ENCODE measurements around the gene GALP. TPM values are rescaled to one million over a fixed set of nuclear protein-coding genes. Genes with fewer than 3 reads are reported as not detected.

The GALP gene
- total RNA-seq, 2 experiments from 2014 or later: not detected

DNA sequence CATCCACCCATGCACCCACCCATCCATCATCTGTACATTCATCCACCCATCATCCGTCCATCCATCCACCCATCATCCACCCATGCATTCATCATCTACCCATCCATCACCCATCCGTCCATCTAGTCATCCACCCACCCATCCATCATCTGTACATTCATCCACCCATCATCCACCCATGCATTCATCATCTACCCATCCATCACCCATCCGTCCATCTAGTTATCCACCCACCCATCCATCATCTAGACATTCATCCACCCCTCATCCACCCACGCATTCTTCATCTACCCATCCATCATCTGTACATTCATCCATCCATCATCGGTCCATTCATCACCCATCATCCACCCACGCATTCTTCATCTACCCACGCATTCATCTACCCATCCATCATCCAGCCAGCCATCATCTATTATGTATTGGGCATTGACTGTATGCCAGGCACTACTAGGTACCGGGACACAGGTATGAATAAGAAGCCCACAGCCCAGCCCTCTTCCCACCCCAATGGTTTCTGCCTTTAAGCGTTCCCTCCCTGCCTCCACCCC, 16.7 kb upstream of the GALP start:
- H3K9me3 Mint-ChIP-seq: no peaks in the 10 kb centered on the region
- intact Hi-C loops (cut with micrococcal nuclease): loop anchor here (10.0 kb wide), 1 partner anchor 54 kb away; no protein-coding TSS in a partner anchor
- no peaks in the 10 kb centered on the region for H3K27me3 Mint-ChIP-seq
- H3K36me3 Mint-ChIP-seq (ENCODE audit: low read depth): peaks cover 11% of the 10 kb centered on the region
- H3K27ac Mint-ChIP-seq: no peak overlapping the region
- DNase-seq (no peak), ATAC-seq (no peak)
- H3K4me3 Mint-ChIP-seq: no peak overlapping the region
- TF ChIP-seq, protein P1, sequence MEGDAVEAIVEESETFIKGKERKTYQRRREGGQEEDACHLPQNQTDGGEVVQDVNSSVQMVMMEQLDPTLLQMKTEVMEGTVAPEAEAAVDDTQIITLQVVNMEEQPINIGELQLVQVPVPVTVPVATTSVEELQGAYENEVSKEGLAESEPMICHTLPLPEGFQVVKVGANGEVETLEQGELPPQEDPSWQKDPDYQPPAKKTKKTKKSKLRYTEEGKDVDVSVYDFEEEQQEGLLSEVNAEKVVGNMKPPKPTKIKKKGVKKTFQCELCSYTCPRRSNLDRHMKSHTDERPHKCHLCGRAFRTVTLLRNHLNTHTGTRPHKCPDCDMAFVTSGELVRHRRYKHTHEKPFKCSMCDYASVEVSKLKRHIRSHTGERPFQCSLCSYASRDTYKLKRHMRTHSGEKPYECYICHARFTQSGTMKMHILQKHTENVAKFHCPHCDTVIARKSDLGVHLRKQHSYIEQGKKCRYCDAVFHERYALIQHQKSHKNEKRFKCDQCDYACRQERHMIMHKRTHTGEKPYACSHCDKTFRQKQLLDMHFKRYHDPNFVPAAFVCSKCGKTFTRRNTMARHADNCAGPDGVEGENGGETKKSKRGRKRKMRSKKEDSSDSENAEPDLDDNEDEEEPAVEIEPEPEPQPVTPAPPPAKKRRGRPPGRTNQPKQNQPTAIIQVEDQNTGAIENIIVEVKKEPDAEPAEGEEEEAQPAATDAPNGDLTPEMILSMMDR (IDR thresholded peaks at IDR 0.05): no peak
- H3K4me1 Mint-ChIP-seq (ENCODE audit: low read depth): peaks cover 9% of the 10 kb centered on the region
- CTCF ChIA-PET: interaction anchor here (0.8 to 1.2 kb wide), 2 partner anchors 10 to 174 kb away, joined by 3 to 4 read pairs; no protein-coding TSS in a partner anchor
- POLR2A ChIA-PET: no interaction called here

DNA sequence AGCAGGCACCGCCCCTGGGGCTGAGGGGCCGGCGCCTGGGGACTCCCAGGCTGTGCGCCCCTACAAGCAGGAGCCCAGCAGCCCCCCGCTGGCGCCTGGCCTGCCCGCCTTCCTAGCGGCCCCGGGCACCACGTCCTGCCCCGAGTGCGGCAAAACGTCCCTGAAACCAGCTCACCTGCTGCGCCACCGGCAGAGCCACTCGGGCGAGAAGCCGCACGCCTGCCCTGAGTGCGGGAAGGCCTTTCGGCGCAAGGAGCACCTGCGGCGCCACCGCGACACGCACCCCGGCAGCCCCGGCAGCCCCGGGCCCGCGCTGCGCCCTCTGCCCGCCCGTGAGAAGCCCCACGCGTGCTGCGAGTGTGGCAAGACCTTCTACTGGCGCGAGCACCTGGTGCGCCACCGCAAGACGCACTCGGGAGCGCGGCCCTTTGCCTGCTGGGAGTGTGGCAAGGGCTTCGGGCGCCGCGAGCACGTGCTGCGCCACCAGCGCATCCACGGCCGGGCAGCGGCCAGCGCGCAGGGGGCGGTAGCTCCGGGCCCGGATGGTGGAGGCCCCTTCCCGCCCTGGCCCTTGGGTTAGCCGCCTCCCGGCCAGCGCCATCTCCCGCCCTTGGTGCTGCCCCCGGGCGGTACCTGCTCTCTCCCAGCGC, 16.1 kb upstream of the GALP start:
- Mint-ChIP-seq H3K9me3 (no peaks in the 10 kb centered on the region), H3K4me1 (ENCODE audit: low read depth) (peaks cover 10% of the 10 kb centered on the region), H3K27ac (no peak overlapping the region), H3K36me3 (ENCODE audit: low read depth) (peaks cover 11% of the 10 kb centered on the region), H3K4me3 (no peak overlapping the region), H3K27me3 (peaks cover 2% of the 10 kb centered on the region)
- ChIA-PET CTCF (no interaction called here), POLR2A (no interaction called here)
- intact Hi-C loops (cut with micrococcal nuclease): loop anchor here (10.0 kb wide), 1 partner anchor 55 kb away; no protein-coding TSS in a partner anchor
- TF ChIP-seq, protein P1 (IDR thresholded peaks at IDR 0.05): no peak
- DNase-seq (no peak), ATAC-seq (no peak)

DNA sequence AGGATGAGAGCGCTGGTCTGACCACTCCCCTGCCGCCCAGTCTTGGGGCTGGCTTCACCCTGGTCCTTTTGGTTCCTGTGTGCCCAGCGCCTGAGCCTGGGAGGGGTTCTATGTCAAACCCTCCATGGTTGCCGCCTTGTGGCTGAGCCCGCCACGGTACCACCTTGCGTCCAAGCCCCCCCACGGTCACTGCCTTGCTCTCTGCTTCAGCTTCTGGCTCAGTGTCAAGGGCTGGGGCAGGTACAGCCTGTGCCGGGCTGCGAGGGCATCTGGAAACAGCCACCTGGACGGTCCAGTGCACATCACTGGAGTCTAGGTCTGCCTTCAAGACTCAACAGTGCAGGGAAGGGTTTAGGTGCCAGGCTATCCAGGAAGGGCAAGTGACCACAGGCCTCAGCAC, 14.3 kb upstream of the GALP start:
- intact Hi-C loops (cut with micrococcal nuclease): no loop called here
- CTCF ChIA-PET: interaction anchor here (1.1 to 2.1 kb wide), 2 partner anchors 11 to 92 kb away, joined by 3 to 4 read pairs; no protein-coding TSS in a partner anchor

DNA sequence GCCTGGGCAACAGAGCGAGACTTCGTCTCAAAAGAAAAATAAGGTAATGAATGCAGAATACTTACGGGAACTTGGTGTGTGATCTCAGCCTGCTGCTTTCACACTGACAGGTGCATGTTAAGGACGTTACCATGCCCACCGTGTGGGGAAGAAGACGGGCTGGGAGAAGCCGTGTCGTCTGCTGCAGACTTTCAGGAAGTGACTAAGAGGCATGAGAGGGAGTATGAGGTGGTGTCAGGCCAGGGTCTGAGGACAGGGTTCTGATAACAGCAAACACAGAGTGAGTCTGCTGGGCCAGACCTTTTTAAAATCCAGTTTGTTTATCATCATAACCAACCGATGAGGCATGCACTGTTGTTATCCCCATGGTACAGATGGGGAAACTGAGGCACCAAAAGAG, 13.6 kb upstream of the GALP start:
- no peaks in the 10 kb centered on the region for H3K9me3 Mint-ChIP-seq
- intact Hi-C loops (cut with micrococcal nuclease): no loop called here
- CTCF ChIA-PET: interaction anchor here (2.1 kb wide), 1 partner anchor 11 kb away, joined by 4 read pairs; no protein-coding TSS in a partner anchor
- DNase-seq (peak; percentile 57), ATAC-seq (peak; percentile 95)
- POLR2A ChIA-PET: no interaction called here
- no peak overlapping the region for H3K27ac Mint-ChIP-seq
- H3K27me3 Mint-ChIP-seq: peaks cover 3% of the 10 kb centered on the region
- H3K4me3 Mint-ChIP-seq: no peak overlapping the region
- peaks cover 10% of the 10 kb centered on the region for H3K4me1 Mint-ChIP-seq (ENCODE audit: low read depth)
- H3K36me3 Mint-ChIP-seq (ENCODE audit: low read depth): peaks cover 11% of the 10 kb centered on the region
- TF ChIP-seq, protein P1 (IDR thresholded peaks at IDR 0.05): no peak

More for the DNA sequence above, 14.3 kb upstream of the GALP start:
- TF ChIP-seq, protein P1 (IDR thresholded peaks at IDR 0.05): no peak
- Mint-ChIP-seq H3K36me3 (ENCODE audit: low read depth) (peaks cover 11% of the 10 kb centered on the region), H3K9me3 (no peaks in the 10 kb centered on the region), H3K27ac (no peak overlapping the region), H3K4me1 (ENCODE audit: low read depth) (peaks cover 10% of the 10 kb centered on the region), H3K4me3 (no peak overlapping the region), H3K27me3 (peaks cover 3% of the 10 kb centered on the region)
- POLR2A ChIA-PET: no interaction called here
- no peak for ATAC-seq
- no peak for DNase-seq

DNA sequence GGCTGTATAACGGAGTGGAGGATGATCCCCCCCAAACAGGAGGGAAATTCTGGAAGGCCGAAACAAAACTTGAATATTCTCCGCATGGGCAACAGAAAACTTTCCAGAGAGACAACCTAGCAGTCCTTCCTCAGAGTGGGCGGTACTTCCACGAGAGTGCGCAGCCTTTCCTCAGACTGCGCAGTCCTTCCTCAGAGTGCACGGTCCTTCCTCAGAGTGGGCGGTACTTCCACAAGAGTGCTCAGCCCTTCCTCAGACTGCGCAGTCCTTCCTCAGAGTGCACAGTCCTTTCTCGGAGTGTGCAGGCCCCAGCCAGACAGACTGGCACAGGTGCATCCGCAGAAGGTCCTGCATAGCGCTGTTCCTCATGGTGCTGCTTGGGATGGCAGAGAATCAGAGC, 12.7 kb upstream of the GALP start:
- H3K27me3 Mint-ChIP-seq: peaks cover 4% of the 10 kb centered on the region
- peaks cover 10% of the 10 kb centered on the region for H3K4me1 Mint-ChIP-seq (ENCODE audit: low read depth)
- TF ChIP-seq, protein P1 (IDR thresholded peaks at IDR 0.05): no peak
- CTCF ChIA-PET: interaction anchor here (2.1 kb wide), 1 partner anchor 10 kb away, joined by 4 read pairs; no protein-coding TSS in a partner anchor
- H3K4me3 Mint-ChIP-seq: no peak overlapping the region
- H3K9me3 Mint-ChIP-seq: no peaks in the 10 kb centered on the region
- DNase-seq (no peak), ATAC-seq (no peak)
- peaks cover 11% of the 10 kb centered on the region for H3K36me3 Mint-ChIP-seq (ENCODE audit: low read depth)
- POLR2A ChIA-PET: no interaction called here
- no peak overlapping the region for H3K27ac Mint-ChIP-seq
- intact Hi-C loops (cut with micrococcal nuclease): no loop called here
